HL-60 (cell line): ENCODE data around the gene EEF1AKMT1.

Experiments used
- CTCF ChIP-seq: IDR thresholded peaks from one replicate; pipeline ENCODE4 v1.5.1; 2011; ENCODE audit warnings: low read length, control low read depth, inconsistent platforms; ENCODE audit not compliant: insufficient read depth
- POLR2AphosphoS5 ChIP-seq: IDR thresholded peaks from 2 replicates; pipeline ENCODE4 v1.6.1; 2012; ENCODE audit warnings: low read depth

GRCh38 chr13:20717581-20718542 lies 55.9 kb downstream of the EEF1AKMT1 start:
- TF ChIP-seq POLR2AphosphoS5 (no peak), CTCF (no peak)
